ENCODE measurements around the gene CSTF1.

DNA sequence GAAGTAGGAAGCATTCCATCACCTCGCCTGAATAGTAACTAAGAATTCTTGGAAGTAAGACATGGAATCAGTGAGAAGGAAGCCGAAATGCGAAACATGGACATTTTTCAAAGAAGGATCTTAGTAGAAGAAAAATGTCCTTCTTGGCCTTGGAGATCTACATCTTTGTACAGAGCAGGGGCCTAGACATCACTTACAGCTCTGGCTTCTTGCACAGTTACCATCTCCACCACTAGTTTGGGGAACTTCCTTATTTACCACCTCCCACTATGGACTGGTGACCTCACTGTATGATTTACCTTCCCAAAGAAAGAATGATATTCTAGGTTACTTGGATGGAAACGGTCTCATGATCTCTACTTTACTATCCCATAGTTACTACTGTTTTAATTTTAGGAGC lies 35.4 kb downstream of the CSTF1 start:
- TF ChIP-seq, protein P1, sequence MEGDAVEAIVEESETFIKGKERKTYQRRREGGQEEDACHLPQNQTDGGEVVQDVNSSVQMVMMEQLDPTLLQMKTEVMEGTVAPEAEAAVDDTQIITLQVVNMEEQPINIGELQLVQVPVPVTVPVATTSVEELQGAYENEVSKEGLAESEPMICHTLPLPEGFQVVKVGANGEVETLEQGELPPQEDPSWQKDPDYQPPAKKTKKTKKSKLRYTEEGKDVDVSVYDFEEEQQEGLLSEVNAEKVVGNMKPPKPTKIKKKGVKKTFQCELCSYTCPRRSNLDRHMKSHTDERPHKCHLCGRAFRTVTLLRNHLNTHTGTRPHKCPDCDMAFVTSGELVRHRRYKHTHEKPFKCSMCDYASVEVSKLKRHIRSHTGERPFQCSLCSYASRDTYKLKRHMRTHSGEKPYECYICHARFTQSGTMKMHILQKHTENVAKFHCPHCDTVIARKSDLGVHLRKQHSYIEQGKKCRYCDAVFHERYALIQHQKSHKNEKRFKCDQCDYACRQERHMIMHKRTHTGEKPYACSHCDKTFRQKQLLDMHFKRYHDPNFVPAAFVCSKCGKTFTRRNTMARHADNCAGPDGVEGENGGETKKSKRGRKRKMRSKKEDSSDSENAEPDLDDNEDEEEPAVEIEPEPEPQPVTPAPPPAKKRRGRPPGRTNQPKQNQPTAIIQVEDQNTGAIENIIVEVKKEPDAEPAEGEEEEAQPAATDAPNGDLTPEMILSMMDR (IDR thresholded peaks at IDR 0.05) = no peak
- TF ChIP-seq POLR2AphosphoS5 (IDR thresholded peaks at IDR 0.05) = no peak

Data from prostate gland (tissue), 2 donors.